ENCODE measurements around the gene FTO.

Gene FTO

DNA sequence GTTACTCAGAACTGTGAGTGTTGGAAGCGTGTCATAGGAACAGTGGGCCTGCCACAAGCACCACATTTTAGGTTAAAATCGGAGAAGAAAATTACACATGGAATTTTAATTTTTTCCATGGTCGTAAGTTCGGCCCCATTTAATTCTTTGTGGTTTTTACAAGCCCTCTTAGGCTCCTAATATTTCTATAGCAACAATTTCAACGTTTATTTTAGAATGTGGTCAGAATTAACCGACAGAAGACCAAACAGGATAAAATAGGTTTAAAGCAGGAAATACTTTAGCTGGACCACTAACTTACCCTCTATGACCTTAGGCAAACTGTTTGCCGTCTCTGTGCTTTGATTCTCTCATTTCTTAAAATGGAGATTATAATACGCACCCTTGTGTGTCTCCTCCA lies 69.9 kb downstream of the FTO start:
- no peak for TF ChIP-seq CTCF (IDR thresholded peaks at IDR 0.05; ENCODE audit: low read depth, low read length)
- DNase-seq (ENCODE audit: extremely low read depth, low read depth): no peak

- DNase-seq (ENCODE audit: extremely low read depth, low read depth): no peak
- no peak for TF ChIP-seq CTCF (IDR thresholded peaks at IDR 0.05; ENCODE audit: low read depth, low read length)
Measured at GRCh38 chr16:53775106-53775820, 71.3 kb downstream of the FTO start.

GRCh38 chr16:53775821-53776431 lies 72.0 kb downstream of the FTO start:
- TF ChIP-seq CTCF (IDR thresholded peaks at IDR 0.05; ENCODE audit: low read depth, low read length): no peak
- peak; percentile 70 for DNase-seq (ENCODE audit: extremely low read depth, low read depth)

DNA sequence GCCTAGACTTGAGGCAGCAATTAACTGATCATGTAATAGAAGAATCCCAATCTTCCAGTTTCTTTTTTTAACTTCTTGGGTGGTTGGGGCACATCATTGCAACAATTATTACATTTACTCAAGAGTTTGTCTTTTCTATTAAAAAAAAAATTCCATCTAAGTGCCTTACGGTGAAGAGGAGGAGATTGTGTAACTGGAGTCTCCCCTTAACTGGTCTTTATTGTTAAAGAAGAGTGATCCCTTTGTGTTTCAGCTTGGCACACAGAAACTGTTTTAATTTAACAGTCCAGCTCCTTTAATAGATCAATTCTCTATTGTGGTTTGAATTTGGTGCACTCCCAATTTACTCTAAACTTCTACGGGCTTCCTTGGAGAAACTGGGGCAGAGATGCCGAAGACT lies 75.2 kb downstream of the FTO start:
- TF ChIP-seq CTCF (IDR thresholded peaks at IDR 0.05; ENCODE audit: low read depth, low read length): no peak
- no peak for DNase-seq (ENCODE audit: extremely low read depth, low read depth)

DNA sequence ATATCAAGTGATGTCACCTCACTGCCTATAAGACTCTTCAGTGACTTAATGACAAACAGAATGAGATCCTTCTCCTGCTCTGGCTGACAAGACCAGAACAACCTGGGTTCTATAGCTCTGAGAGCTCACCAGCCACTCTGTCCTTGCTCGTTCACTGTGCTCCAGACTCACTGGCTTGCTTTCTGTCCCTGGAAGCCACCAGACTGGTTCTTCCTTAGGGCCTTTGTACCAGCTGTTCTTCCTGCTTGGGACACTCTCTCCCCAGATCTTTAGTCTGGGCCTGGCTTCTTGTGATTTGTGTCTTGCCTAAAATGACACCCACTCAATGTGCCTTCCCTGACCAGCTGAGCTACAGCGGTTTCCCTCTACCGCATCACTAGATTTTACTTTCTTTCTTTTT lies 76.1 kb downstream of the FTO start:
- TF ChIP-seq CTCF (IDR thresholded peaks at IDR 0.05; ENCODE audit: low read depth, low read length): no peak
- no peak for DNase-seq (ENCODE audit: extremely low read depth, low read depth)

DNA sequence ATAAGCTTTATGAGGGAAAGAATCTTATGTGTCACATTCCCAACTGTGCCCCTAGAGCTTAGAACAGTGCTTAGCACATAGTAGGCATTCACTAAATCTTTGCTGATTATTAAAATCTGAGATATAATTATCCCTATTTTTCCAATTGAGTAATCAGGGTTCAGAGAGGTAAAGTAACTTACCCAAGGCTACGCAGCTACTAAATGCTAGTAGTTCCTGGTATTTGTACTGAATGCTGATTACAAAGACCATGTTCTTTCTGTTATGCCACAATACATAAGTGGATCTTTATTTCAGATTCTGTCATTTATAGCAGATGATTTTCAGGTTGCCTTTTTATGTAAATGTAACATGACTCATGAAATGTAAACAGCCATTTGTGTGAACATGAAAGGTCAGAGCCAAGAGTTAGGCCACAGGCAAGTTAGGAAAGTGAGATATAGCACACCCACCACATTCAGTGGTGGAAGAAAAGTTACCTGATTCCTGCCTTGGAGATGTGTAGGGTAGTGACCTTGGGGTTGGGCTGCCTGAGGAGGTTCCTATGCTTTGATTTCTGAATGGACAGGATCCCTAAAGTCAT lies 77.2 kb downstream of the FTO start:
- DNase-seq (ENCODE audit: extremely low read depth, low read depth): no peak
- TF ChIP-seq CTCF (IDR thresholded peaks at IDR 0.05; ENCODE audit: low read depth, low read length): no peak

- no peak for DNase-seq (ENCODE audit: extremely low read depth, low read depth)
- no peak for TF ChIP-seq CTCF (IDR thresholded peaks at IDR 0.05; ENCODE audit: low read depth, low read length)
Measured at GRCh38 chr16:53782148-53782547, 78.2 kb downstream of the FTO start.
